ENCODE measurements around the gene EIF2S2.

EIF2S2 gene

GRCh38 chr20:34122274-34122980 lies 10.4 kb upstream of the EIF2S2 start:
- Histone ChIP-seq H3K9me3 (no peaks in the 10 kb centered on the region), H3K36me3 (no peaks in the 10 kb centered on the region), H3K4me1 (ENCODE audit: control insufficient read depth in 1 of 2, insufficient read depth in 1 of 2, low read depth in 1 of 2, low read length in 1 of 2) (peaks cover 3 to 5% of the 10 kb centered on the region in 2 experiments), H3K27me3 (no peaks in the 10 kb centered on the region), H3K27ac (no peak overlapping the region), H3K4me3 (ENCODE audit: low read depth in 1 of 2, low read length in 1 of 2) (no peak overlapping the region)
- TF ChIP-seq CTCF (IDR thresholded peaks at IDR 0.05), result no peak

- Histone ChIP-seq H3K36me3 (no peaks in the 10 kb centered on the region), H3K4me1 (ENCODE audit: control insufficient read depth in 1 of 2, insufficient read depth in 1 of 2, low read depth in 1 of 2, low read length in 1 of 2) (peaks cover 3 to 5% of the 10 kb centered on the region in 2 experiments), H3K9me3 (no peaks in the 10 kb centered on the region), H3K27ac (no peak overlapping the region), H3K4me3 (ENCODE audit: low read depth in 1 of 2, low read length in 1 of 2) (no peak overlapping the region), H3K27me3 (no peaks in the 10 kb centered on the region)
- no peak for TF ChIP-seq CTCF (IDR thresholded peaks at IDR 0.05)
Observed at GRCh38 chr20:34120213-34120612, 8.2 kb upstream of the EIF2S2 start.

- Histone ChIP-seq H3K27ac (no peak overlapping the region), H3K4me3 (ENCODE audit: low read depth in 1 of 2, low read length in 1 of 2) (no peak overlapping the region), H3K4me1 (ENCODE audit: control insufficient read depth in 1 of 2, insufficient read depth in 1 of 2, low read depth in 1 of 2, low read length in 1 of 2) (peaks cover 19 to 21% of the 10 kb centered on the region in 2 experiments), H3K27me3 (no peaks in the 10 kb centered on the region), H3K36me3 (no peaks in the 10 kb centered on the region), H3K9me3 (no peaks in the 10 kb centered on the region)
- TF ChIP-seq CTCF (IDR thresholded peaks at IDR 0.05), result no peak
Observed at GRCh38 chr20:34115232-34115631, 3.2 kb upstream of the EIF2S2 start.

- TF ChIP-seq CTCF (IDR thresholded peaks at IDR 0.05), result no peak
- no peaks in the 10 kb centered on the region for H3K9me3 ChIP-seq
- no peak overlapping the region for H3K27ac ChIP-seq
- no peak overlapping the region for H3K4me3 ChIP-seq (ENCODE audit: low read depth in 1 of 2, low read length in 1 of 2)
- H3K4me1 ChIP-seq (ENCODE audit: control insufficient read depth in 1 of 2, insufficient read depth in 1 of 2, low read depth in 1 of 2, low read length in 1 of 2), result peaks cover 22 to 25% of the 10 kb centered on the region in 2 experiments
- no peaks in the 10 kb centered on the region for H3K27me3 ChIP-seq
- no peaks in the 10 kb centered on the region for H3K36me3 ChIP-seq
Observed at GRCh38 chr20:34114809-34115208, 2.8 kb upstream of the EIF2S2 start.

- TF ChIP-seq CTCF (IDR thresholded peaks at IDR 0.05), result no peak
- H3K4me1 ChIP-seq (ENCODE audit: control insufficient read depth in 1 of 2, insufficient read depth in 1 of 2, low read depth in 1 of 2, low read length in 1 of 2), result peaks cover 25 to 29% of the 10 kb centered on the region in 2 experiments
- H3K27ac ChIP-seq, result peak overlapping the region; percentile 90
- no peaks in the 10 kb centered on the region for H3K36me3 ChIP-seq
- no peaks in the 10 kb centered on the region for H3K9me3 ChIP-seq
- peak overlapping the region; percentile 96 to 97 for H3K4me3 ChIP-seq (ENCODE audit: low read depth in 1 of 2, low read length in 1 of 2)
- no peaks in the 10 kb centered on the region for H3K27me3 ChIP-seq
Observed at GRCh38 chr20:34112600-34113101, 608 bp upstream of the EIF2S2 start.
